Smooth muscle cell (in vitro differentiated cells): ENCODE results near the gene FALEC. TPM values are rescaled to one million over a fixed set of nuclear protein-coding genes. Genes with fewer than 3 reads are reported as not detected.

Experiments used
- DNase-seq: peaks from one replicate; lab custom pipeline; 2025; ENCODE audit not compliant: unreplicated experiment; lab: John Stamatoyannopoulos, UW
- H2AFZ ChIP-seq: fragments of 200-600 bp; sonication (generic); 2 replicates; pipeline ENCODE4 v1.6.0; 2016; ENCODE audit warnings: antibody characterized with exemption, low read depth, mild to moderate bottlenecking
- H3F3A ChIP-seq: fragments of 200-600 bp; sonication (generic); 2 replicates; pipeline ENCODE4 v1.6.0; 2017; ENCODE audit warnings: antibody characterized with exemption, low read depth
- H3K27ac ChIP-seq: fragments of 200-600 bp; sonication (generic); 2 replicates; pipeline ENCODE4 v1.5.1; 2016; ENCODE audit warnings: low read depth, mild to moderate bottlenecking
- H3K27me3 ChIP-seq: fragments of 200-600 bp; sonication (generic); 2 replicates; pipeline ENCODE4 v1.6.1; 2016; ENCODE audit warnings: low read depth, mild to moderate bottlenecking
- H3K36me3 ChIP-seq: fragments of 200-600 bp; sonication (generic); 2 replicates; pipeline ENCODE4 v1.5.1; 2016; ENCODE audit warnings: low read depth
- H3K4me1 ChIP-seq: fragments of 200-600 bp; sonication (generic); 2 replicates; pipeline ENCODE4 v1.5.1; 2016; ENCODE audit warnings: low read depth
- H3K4me2 ChIP-seq: fragments of 200-600 bp; sonication (generic); 2 replicates; pipeline ENCODE4 v1.6.0; 2016; ENCODE audit warnings: mild to moderate bottlenecking
- H3K4me3 ChIP-seq: fragments of 200-600 bp; sonication (generic); 2 replicates; pipeline ENCODE4 v1.5.1; 2016; ENCODE audit warnings: mild to moderate bottlenecking
- H3K79me2 ChIP-seq: fragments of 200-600 bp; sonication (generic); 2 replicates; pipeline ENCODE4 v1.6.0; 2016; ENCODE audit warnings: low read depth, mild to moderate bottlenecking
- H3K9ac ChIP-seq: fragments of 200-600 bp; sonication (generic); 2 replicates; pipeline ENCODE4 v1.6.0; 2016; ENCODE audit warnings: low read depth
- H3K9me3 ChIP-seq: fragments of 200-600 bp; sonication (generic); replicated peaks from 2 replicates; pipeline ENCODE4 v1.5.1; 2016; ENCODE audit warnings: low read depth
- H4K20me1 ChIP-seq: fragments of 200-600 bp; sonication (generic); 2 replicates; pipeline ENCODE4 v1.6.0; 2016; ENCODE audit warnings: low read depth
- CTCF ChIP-seq: fragments of 200-600 bp; sonication (generic); IDR thresholded peaks from 2 replicates; pipeline ENCODE4 v1.5.1; 2017; ENCODE audit warnings: borderline replicate concordance, mild to moderate bottlenecking, antibody characterized with exemption; ENCODE audit not compliant: insufficient read depth, poor library complexity, severe bottlenecking
- WGBS: methylation state at CpG from one replicate; pipeline ENCODE4 v1.1.7; 2016; ENCODE audit warnings: low lambda C conversion rate; 5-methylcytosine and 5-hydroxymethylcytosine counted together
- polyA plus RNA-seq: library from polyadenylated mRNA; unstranded; fragments of >200 nt; fragmentation: Nextera tagmentation; extraction: Ambion mirVana; gene quantifications from 2 replicates; pipeline ENCODE4 v1.2.1, GENCODE V29; 2016
- total RNA-seq: library from RNA; depleted of rRNA; stranded (reverse); fragments of >200 nt; gene quantifications from 2 replicates; pipeline ENCODE4 v1.2.3, GENCODE V29; 2014

Gene FALEC
- total and polyA plus RNA-seq, 2 experiments from 2014 or later: 0.62 TPM; not detected in 1

DNA sequence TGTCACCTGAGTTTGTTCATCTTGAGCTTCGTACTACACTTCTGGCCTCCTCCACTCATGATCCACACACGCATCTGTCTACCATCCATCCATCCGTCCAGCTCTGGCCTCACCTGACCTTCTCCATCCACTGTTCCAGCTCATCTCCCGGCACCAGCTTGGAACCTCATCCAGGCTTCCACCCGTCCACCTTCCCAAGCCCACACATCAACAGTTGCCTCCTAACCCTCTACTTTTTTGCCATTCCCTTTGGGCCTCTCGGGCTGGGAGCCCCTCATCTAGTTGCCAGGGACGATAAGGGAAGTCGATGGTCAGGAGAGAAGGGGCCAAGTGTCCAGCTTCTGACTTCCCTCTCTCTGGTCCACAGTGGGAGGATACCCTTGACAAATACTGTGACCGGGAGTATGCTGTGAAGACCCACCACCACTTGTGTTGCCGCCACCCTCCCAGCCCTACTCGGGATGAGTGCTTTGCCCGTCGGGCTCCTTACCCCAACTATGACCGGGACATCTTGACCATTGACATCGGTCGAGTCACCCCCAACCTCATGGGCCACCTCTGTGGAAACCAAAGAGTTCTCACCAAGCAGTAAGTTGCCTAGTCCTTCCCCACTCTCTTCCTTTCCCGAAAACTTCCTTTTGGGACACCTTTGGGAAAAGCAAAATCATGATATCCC lies 3.4 kb upstream of the FALEC start:
- H3K36me3 ChIP-seq: no peaks in the 10 kb centered on the region
- H3K4me3 ChIP-seq: no peak overlapping the region
- TF ChIP-seq CTCF: no peak
- no peaks in the 10 kb centered on the region for H3K79me2 ChIP-seq
- WGBS: 91% methylated on average over 17 of the region's 17 CpGs
- H3K9me3 ChIP-seq: no peaks in the 10 kb centered on the region
- H3K4me2 ChIP-seq: no peak overlapping the region
- H2AFZ ChIP-seq: no peak overlapping the region
- no peaks in the 10 kb centered on the region for H4K20me1 ChIP-seq
- H3K27me3 ChIP-seq: no peaks in the 10 kb centered on the region
- no peak overlapping the region for H3K9ac ChIP-seq
- H3K27ac ChIP-seq: no peak overlapping the region
- no peaks in the 10 kb centered on the region for H3F3A ChIP-seq
- no peak for DNase-seq
- peaks cover 15% of the 10 kb centered on the region for H3K4me1 ChIP-seq

DNA sequence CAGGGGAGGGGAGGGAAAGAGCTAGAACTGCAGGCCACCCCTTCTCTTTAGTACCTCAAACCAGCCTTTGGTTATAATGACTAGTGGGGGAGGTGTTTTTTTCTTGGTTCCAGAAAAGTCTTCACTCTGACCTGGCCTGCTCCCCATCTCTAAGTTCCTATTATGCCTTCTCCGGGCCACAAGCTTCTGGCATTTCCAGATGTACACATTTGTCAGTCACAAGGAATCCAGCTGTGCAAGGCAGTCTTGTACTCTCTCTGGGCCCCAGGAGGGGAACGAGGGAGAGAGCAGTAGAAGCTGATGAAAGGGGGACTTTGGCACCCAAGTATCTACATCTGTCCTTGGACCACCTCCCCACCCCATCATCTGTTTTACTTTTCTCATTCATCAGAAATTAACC lies 2.7 kb upstream of the FALEC start:
- Histone ChIP-seq H3K4me1 (peaks cover 15% of the 10 kb centered on the region), H3K4me2 (no peak overlapping the region), H2AFZ (no peak overlapping the region), H3F3A (no peaks in the 10 kb centered on the region), H3K36me3 (no peaks in the 10 kb centered on the region), H4K20me1 (no peaks in the 10 kb centered on the region), H3K9ac (no peak overlapping the region), H3K9me3 (no peaks in the 10 kb centered on the region), H3K27me3 (no peaks in the 10 kb centered on the region), H3K27ac (no peak overlapping the region), H3K79me2 (no peaks in the 10 kb centered on the region), H3K4me3 (no peak overlapping the region)
- DNase-seq: no peak
- 89% methylated on average over 2 of the region's 2 CpGs for WGBS
- no peak for TF ChIP-seq CTCF

DNA sequence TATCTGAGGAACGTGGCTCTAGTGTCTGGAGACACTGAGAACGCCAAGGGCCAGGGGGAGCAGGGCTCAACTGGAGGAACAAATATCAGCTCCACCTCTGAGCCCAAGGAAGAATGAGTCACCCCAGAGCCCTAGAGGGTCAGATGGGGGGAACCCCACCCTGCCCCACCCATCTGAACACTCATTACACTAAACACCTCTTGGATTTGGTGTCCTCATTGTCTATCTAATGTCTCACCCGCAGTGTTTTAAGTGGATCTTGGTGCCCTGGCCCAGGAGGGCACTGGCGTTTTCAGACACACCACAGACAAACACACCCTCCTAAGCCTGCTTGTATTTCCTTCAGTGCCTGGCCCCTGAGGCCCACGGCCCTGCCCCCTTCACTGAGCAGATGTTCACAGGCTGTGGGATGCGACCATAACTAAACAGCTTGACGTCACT lies 2.2 kb upstream of the FALEC start:
- no peaks in the 10 kb centered on the region for H4K20me1 ChIP-seq
- no peak for DNase-seq
- no peaks in the 10 kb centered on the region for H3K36me3 ChIP-seq
- no peaks in the 10 kb centered on the region for H3K9me3 ChIP-seq
- H2AFZ ChIP-seq: no peak overlapping the region
- no peak overlapping the region for H3K4me2 ChIP-seq
- no peaks in the 10 kb centered on the region for H3K79me2 ChIP-seq
- 62% methylated on average over 7 of the region's 7 CpGs for WGBS
- no peak overlapping the region for H3K27ac ChIP-seq
- H3K27me3 ChIP-seq: no peaks in the 10 kb centered on the region
- no peaks in the 10 kb centered on the region for H3F3A ChIP-seq
- H3K4me3 ChIP-seq: no peak overlapping the region
- H3K9ac ChIP-seq: no peak overlapping the region
- TF ChIP-seq CTCF: no peak
- H3K4me1 ChIP-seq: peaks cover 11% of the 10 kb centered on the region

- no peak overlapping the region for H3K27ac ChIP-seq
- no peak for DNase-seq
These were observed 1.3 kb upstream of the FALEC start for GRCh38 chr1:150514260-150514659.

More at GRCh38 chr1:150514260-150514659, 1.3 kb upstream of the FALEC start:
- no peaks in the 10 kb centered on the region for H3K79me2 ChIP-seq
- no peaks in the 10 kb centered on the region for H3K9me3 ChIP-seq
- no peaks in the 10 kb centered on the region for H3K36me3 ChIP-seq
- H4K20me1 ChIP-seq: no peaks in the 10 kb centered on the region
- H3K4me2 ChIP-seq: no peak overlapping the region
- H3K4me3 ChIP-seq: no peak overlapping the region
- no peak for TF ChIP-seq CTCF
- H2AFZ ChIP-seq: no peak overlapping the region
- no peaks in the 10 kb centered on the region for H3K27me3 ChIP-seq
- no peaks in the 10 kb centered on the region for H3F3A ChIP-seq
- peaks cover 8% of the 10 kb centered on the region for H3K4me1 ChIP-seq
- H3K9ac ChIP-seq: no peak overlapping the region
- WGBS: 98% methylated on average over 9 of the region's 9 CpGs
